Liver (tissue), 9 donors: Measurements from ENCODE around the gene HSD3B7. TPM values are rescaled to one million over a fixed set of nuclear protein-coding genes. Genes with fewer than 3 reads are reported as not detected.

Experiments
- DNase-seq: peaks from one replicate; pipeline ENCODE4 v3.0.0-alpha.2; 2017; ENCODE audit warnings: low spot score
- H3K27ac ChIP-seq, 2 donors: one replicate each; pipeline ENCODE4 v1.7.0; 2013; ENCODE audit warnings: inconsistent platforms in 2 of 2, low read length in 2 of 2, control low read depth in 1 of 2, low read depth in 1 of 2, mild to moderate bottlenecking in 1 of 2
- H3K27me3 ChIP-seq, 4 donors: one replicate each; pipeline versions ENCODE4 v1.6.1 to v1.7.0; 2013; ENCODE audit warnings: low read length in 3 of 4, inconsistent platforms in 1 of 4, mild to moderate bottlenecking in 1 of 4, moderate library complexity in 1 of 4; ENCODE audit not compliant: control insufficient read depth in 4 of 4, insufficient read depth in 4 of 4
- H3K36me3 ChIP-seq, 4 donors: one replicate each; pipeline versions ENCODE4 v1.6.1 to v1.7.0; 2013; ENCODE audit warnings: low read length in 3 of 4, mild to moderate bottlenecking in 3 of 4, low read depth in 1 of 4, moderate library complexity in 1 of 4; ENCODE audit not compliant: control insufficient read depth in 4 of 4, insufficient read depth in 3 of 4
- H3K4me1 ChIP-seq, 4 donors: one replicate each; pipeline versions ENCODE4 v1.6.1 to v1.7.0; 2013; ENCODE audit warnings: low read length in 3 of 4, mild to moderate bottlenecking in 3 of 4, moderate library complexity in 1 of 4; ENCODE audit not compliant: control insufficient read depth in 4 of 4, insufficient read depth in 4 of 4
- H3K4me3 ChIP-seq, 3 donors: one replicate each; pipeline versions ENCODE4 v1.6.1 to v1.7.0; 2013; ENCODE audit warnings: low read length in 3 of 3, control low read depth in 1 of 3, low read depth in 1 of 3, mild to moderate bottlenecking in 1 of 3
- H3K9ac ChIP-seq, 2 donors: one replicate each; pipeline ENCODE4 v1.7.0; 2013; ENCODE audit warnings: low read length in 2 of 2, mild to moderate bottlenecking in 2 of 2, moderate library complexity in 2 of 2, control low read depth in 1 of 2, low read depth in 1 of 2
- H3K9me3 ChIP-seq, 4 donors: one replicate each; pipeline versions ENCODE4 v1.6.1 to v1.7.0; 2013; ENCODE audit warnings: low read length in 3 of 4; ENCODE audit not compliant: control insufficient read depth in 4 of 4
- ATF3 ChIP-seq: IDR thresholded peaks from 2 replicates; pipeline ENCODE4 v1.6.1; 2016; ENCODE audit warnings: antibody characterized with exemption
- CTCF ChIP-seq: fragments of 150-350 bp; IDR thresholded peaks from 2 replicates; pipeline ENCODE4 v1.5.1; 2017; ENCODE audit warnings: improper control_type of control experiment, low read depth, low read length; ENCODE audit not compliant: missing input control
- EGR1 ChIP-seq, 2 donors: IDR thresholded peaks; 2 replicates each; pipeline ENCODE4 v1.6.1; 2016 to 2018; ENCODE audit warnings: antibody characterized with exemption in 2 of 2, low read depth in 2 of 2
- FOXA1 ChIP-seq: IDR thresholded peaks from 2 replicates; pipeline ENCODE4 v1.6.1; 2016; ENCODE audit warnings: antibody characterized with exemption
- FOXA2 ChIP-seq: IDR thresholded peaks from 2 replicates; pipeline ENCODE4 v1.6.1; 2016; ENCODE audit warnings: antibody characterized with exemption
- GABPA ChIP-seq, 2 donors: IDR thresholded peaks in 1 of 2; conservative IDR thresholded peaks in 1 of 2; 2 replicates each; pipeline ENCODE4 v1.6.1; 2016; ENCODE audit warnings: antibody characterized with exemption in 2 of 2, mild to moderate bottlenecking in 1 of 2, moderate library complexity in 1 of 2
- HNF4A ChIP-seq, 2 donors: conservative IDR thresholded peaks; 2 replicates each; pipeline ENCODE4 v1.6.1; 2016; ENCODE audit warnings: antibody characterized with exemption in 2 of 2, mild to moderate bottlenecking in 2 of 2
- HNF4G ChIP-seq: IDR thresholded peaks from 2 replicates; pipeline ENCODE4 v1.6.1; 2016; ENCODE audit warnings: antibody characterized with exemption
- JUND ChIP-seq, 2 donors: IDR thresholded peaks; 2 replicates each; pipeline ENCODE4 v1.6.1; 2016; ENCODE audit warnings: antibody characterized with exemption in 2 of 2
- MAX ChIP-seq: IDR thresholded peaks from 2 replicates; pipeline ENCODE4 v1.6.1; 2016; ENCODE audit warnings: antibody characterized with exemption
- NR2F2 ChIP-seq: IDR thresholded peaks from 2 replicates; pipeline ENCODE4 v1.6.1; 2016; ENCODE audit warnings: antibody characterized with exemption
- RAD21 ChIP-seq, 2 donors: IDR thresholded peaks; 2 replicates each; pipeline ENCODE4 v1.6.1; 2016; ENCODE audit warnings: antibody characterized with exemption in 2 of 2, mild to moderate bottlenecking in 2 of 2
- REST ChIP-seq: IDR thresholded peaks from 2 replicates; pipeline ENCODE4 v1.6.1; 2016; ENCODE audit warnings: antibody characterized with exemption, mild to moderate bottlenecking
- RXRA ChIP-seq, 2 donors: IDR thresholded peaks; 2 replicates each; pipeline ENCODE4 v1.6.1; 2017 to 2018; ENCODE audit warnings: antibody characterized with exemption in 2 of 2, mild to moderate bottlenecking in 1 of 2
- SP1 ChIP-seq: IDR thresholded peaks from 2 replicates; pipeline ENCODE4 v1.6.1; 2018; ENCODE audit warnings: antibody characterized with exemption, mild to moderate bottlenecking
- TAF1 ChIP-seq: conservative IDR thresholded peaks from 2 replicates; pipeline ENCODE4 v1.6.1; 2016; ENCODE audit warnings: antibody characterized with exemption, mild to moderate bottlenecking
- YY1 ChIP-seq: IDR thresholded peaks from 2 replicates; pipeline ENCODE4 v1.6.1; 2016; ENCODE audit warnings: antibody characterized with exemption, mild to moderate bottlenecking
- ZBTB33 ChIP-seq: IDR thresholded peaks from 2 replicates; pipeline ENCODE4 v1.6.1; 2016; ENCODE audit warnings: antibody characterized with exemption
- WGBS: extraction: QIAGEN DNeasy Blood & Tissue Kit; methylation state at CpG from one replicate; pipeline ENCODE4 v1.1.7; 2013; 5-methylcytosine and 5-hydroxymethylcytosine counted together
- polyA plus RNA-seq, 2 donors: library from polyadenylated mRNA; stranded (reverse) in 1 of 2; unstranded in 1 of 2; fragments of 200-250 nt in 1 of 2; fragments of >200 nt in 1 of 2; fragmentation: Nextera tagmentation in 1 of 2; extraction: Ambion mirVana in 1 of 2; gene quantifications; one replicate each; pipeline versions ENCODE4 v1.2.1 to v1.2.3, GENCODE V29; 2013 to 2015
- total RNA-seq, 2 donors: library from RNA; depleted of rRNA; stranded (reverse); fragments of >200 nt; gene quantifications; one replicate each; pipeline ENCODE4 v1.2.3, GENCODE V29; 2014
- donor health status: healthy.
- donor health status: healthy.
- donor health status: healthy.
- donor health status: healthy.
- donor health status: healthy.

HSD3B7 gene
- total and polyA plus RNA-seq, 4 donors, result 23.9 to 93.9 (median 79.4) TPM

GRCh38 chr16:30948667-30949649 lies 36.0 kb upstream of the HSD3B7 start, which contains the start of gene ORAI3:
Gene ORAI3 (plus strand): TSS chr16:30949068. CDS start chr16:30949290, 222 bp downstream.
- H3K36me3 ChIP-seq, result no peaks in the 10 kb centered on the region
- peak within 1 kb of the TSS; percentile 77 to 91 for H3K9ac ChIP-seq
- H3K4me3 ChIP-seq, result peak within 1 kb of the TSS; percentile 84 to 90 (median 86)
- H3K4me1 ChIP-seq, result peaks cover 17 to 43% (median 34%) of the 10 kb centered on the region in 4 donors
- peak; percentile 69 for DNase-seq
- H3K27ac ChIP-seq, result peak within 1 kb of the TSS; percentile 91 to 92
- under 1% methylated on average over 70 of the region's 70 CpGs for WGBS
- no peaks in the 10 kb centered on the region for H3K27me3 ChIP-seq
- TF ChIP-seq GABPA (IDR thresholded peaks at IDR 0.05 in 1 of 2, conservative IDR thresholded peaks at IDR 0.05 in 1 of 2) (peak in 1 of 2 donors; percentile 18), FOXA2 (no peak), FOXA1 (no peak), JUND (IDR thresholded peaks at IDR 0.05) (no peak), MAX (no peak), RXRA (IDR thresholded peaks at IDR 0.05) (no peak), ATF3 (no peak), EGR1 (IDR thresholded peaks at IDR 0.05; ENCODE audit: low read depth in 2 of 2) (peak in 1 of 2 donors; percentile 30), YY1 (peak; percentile 24), CTCF (no peak), RAD21 (IDR thresholded peaks at IDR 0.05) (no peak), SP1 (peak; percentile 12), TAF1 (peak; percentile 75), REST (peak; percentile 57), HNF4A (conservative IDR thresholded peaks at IDR 0.05) (no peak), NR2F2 (no peak), HNF4G (no peak), ZBTB33 (no peak)
- no peaks in the 10 kb centered on the region for H3K9me3 ChIP-seq
